Astrocyte (in vitro differentiated cells and primary cell): ENCODE data around the gene SLC35D2.

ENCODE experiments used
- CTCF ChIP-seq: IDR thresholded peaks from 2 replicates; pipeline ENCODE4 v1.5.1; 2011; ENCODE audit warnings: low read depth, mild to moderate bottlenecking, inconsistent platforms, low read length, moderate library complexity; ENCODE audit not compliant: insufficient read depth
- EZH2 ChIP-seq: IDR thresholded peaks from 2 replicates; pipeline ENCODE4 v1.6.1; 2012; ENCODE audit warnings: mild to moderate bottlenecking, low read length, inconsistent platforms; ENCODE audit not compliant: insufficient read depth

GRCh38 chr9:96382839-96383164 lies 709 bp downstream of the SLC35D2 start:
- TF ChIP-seq EZH2 = no peak
- no peak for TF ChIP-seq CTCF
